Measurements from ENCODE around the gene ANKRD34A. TPM values are rescaled to one million over a fixed set of nuclear protein-coding genes. Genes with fewer than 3 reads are reported as not detected.

The ANKRD34A gene
- polyA plus RNA-seq, 3 donors, result 0.31 TPM; not detected in 2

DNA sequence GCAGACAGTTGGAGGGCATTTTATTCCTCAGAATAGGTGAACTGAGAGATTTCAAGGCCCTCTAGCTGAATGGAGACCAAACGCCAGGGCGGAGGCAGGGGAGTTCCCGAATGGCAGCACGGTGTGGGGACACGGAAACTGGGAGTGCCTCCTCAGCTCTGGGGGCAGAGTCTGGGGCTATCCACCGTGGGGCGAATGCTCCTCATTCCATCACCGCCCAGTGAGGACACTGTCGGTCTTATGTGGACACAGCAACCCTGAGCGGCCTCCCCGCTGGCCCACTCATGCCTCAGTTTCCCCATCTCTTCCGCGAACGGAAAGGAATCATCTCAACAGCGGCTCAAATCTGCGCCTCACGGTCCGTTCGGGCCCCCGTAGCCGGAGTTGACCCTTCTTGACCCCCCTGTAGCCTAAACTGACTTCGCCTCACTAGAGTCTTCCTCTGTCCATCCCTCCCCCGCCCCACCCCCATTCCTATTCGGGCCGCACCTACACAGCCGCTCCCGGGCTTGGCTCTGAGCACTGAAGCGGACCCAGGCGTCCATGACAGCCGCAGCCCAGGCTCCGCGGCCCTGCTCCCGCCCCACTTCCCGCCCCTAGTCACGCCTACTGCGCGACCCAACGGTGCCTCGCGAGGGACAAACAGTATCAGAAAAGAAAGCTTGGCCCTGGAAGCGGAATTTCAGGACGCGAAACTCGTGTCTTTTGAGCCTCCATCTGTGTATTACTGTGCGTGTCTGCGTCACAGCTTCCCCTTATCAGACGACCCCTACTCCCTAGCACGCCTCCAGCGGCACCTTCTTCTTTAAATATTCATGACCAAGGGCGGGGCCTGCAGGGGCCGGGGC is 46.0 kb downstream of the ANKRD34A start, which contains the start of gene PEX11B:
PEX11B (minus strand) TSS at position 574 of the 848 bp plus-strand sequence; CDS start at position 545, 29 bp downstream.
- peak within 1 kb of the TSS; percentile 89 to 97 (median 96) for H3K27ac Mint-ChIP-seq
- Histone ChIP-seq H3K27me3 (ENCODE audit: control insufficient read depth in 2 of 2, insufficient read depth in 2 of 2, low read length in 2 of 2) (no peaks in the 10 kb centered on the region), H2AFZ (ENCODE audit: insufficient read depth, low read depth, low read length, poor library complexity, severe bottlenecking) (peak within 1 kb of the TSS; percentile 91), H3K4me3 (replicated peaks in 1 of 3; ENCODE audit: low read depth in 2 of 3, low read length in 3 of 3) (peak within 1 kb of the TSS; percentile 70 to 98 (median 88)), H3K4me1 (ENCODE audit: control insufficient read depth in 1 of 2, insufficient read depth in 2 of 2, low read length in 2 of 2) (peaks cover 27 to 39% of the 10 kb centered on the region in 2 donors), H3K4me2 (replicated peaks; ENCODE audit: extremely low read depth, low read length, poor library complexity, severe bottlenecking) (peak within 1 kb of the TSS; percentile 88), H4K20me1 (ENCODE audit: insufficient read depth, low read length) (no peaks in the 10 kb centered on the region), H3K27ac (ENCODE audit: low read depth in 1 of 2, low read length in 2 of 2) (peak within 1 kb of the TSS; percentile 74 to 82), H3K36me3 (replicated peaks in 1 of 2; ENCODE audit: control insufficient read depth in 1 of 2, insufficient read depth in 2 of 2, low read length in 2 of 2) (peaks cover 16 to 38% of the 10 kb centered on the region in 2 donors), H3K79me2 (ENCODE audit: insufficient read depth, low read length) (peaks cover 13% of the 10 kb centered on the region), H3K9me3 (replicated peaks in 1 of 2; ENCODE audit: control insufficient read depth in 1 of 2, insufficient read depth in 1 of 2, low read length in 2 of 2) (no peaks in the 10 kb centered on the region), H3K9ac (ENCODE audit: insufficient read depth, low read length, poor library complexity, severe bottlenecking) (peak within 1 kb of the TSS; percentile 84)
- peak; percentile 95 to 98 (median 95) for DNase-seq
- H3K9me3 Mint-ChIP-seq, result no peaks in the 10 kb centered on the region
- peaks cover 41% of the 10 kb centered on the region for H3K4me1 Mint-ChIP-seq
- intact Hi-C loops (cut with micrococcal nuclease), result loop anchor here (2.0 to 5.0 kb wide), 4 partner anchors 38 to 61 kb away; partner anchors contain the start of genes ANKRD34A (in 1 of the 2), PIAS3 (in 1 of the 2) and POLR3GL (in 1 of the 2)
- TF ChIP-seq, protein P1, sequence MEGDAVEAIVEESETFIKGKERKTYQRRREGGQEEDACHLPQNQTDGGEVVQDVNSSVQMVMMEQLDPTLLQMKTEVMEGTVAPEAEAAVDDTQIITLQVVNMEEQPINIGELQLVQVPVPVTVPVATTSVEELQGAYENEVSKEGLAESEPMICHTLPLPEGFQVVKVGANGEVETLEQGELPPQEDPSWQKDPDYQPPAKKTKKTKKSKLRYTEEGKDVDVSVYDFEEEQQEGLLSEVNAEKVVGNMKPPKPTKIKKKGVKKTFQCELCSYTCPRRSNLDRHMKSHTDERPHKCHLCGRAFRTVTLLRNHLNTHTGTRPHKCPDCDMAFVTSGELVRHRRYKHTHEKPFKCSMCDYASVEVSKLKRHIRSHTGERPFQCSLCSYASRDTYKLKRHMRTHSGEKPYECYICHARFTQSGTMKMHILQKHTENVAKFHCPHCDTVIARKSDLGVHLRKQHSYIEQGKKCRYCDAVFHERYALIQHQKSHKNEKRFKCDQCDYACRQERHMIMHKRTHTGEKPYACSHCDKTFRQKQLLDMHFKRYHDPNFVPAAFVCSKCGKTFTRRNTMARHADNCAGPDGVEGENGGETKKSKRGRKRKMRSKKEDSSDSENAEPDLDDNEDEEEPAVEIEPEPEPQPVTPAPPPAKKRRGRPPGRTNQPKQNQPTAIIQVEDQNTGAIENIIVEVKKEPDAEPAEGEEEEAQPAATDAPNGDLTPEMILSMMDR (IDR thresholded peaks at IDR 0.05), result no peak
- under 1% methylated on average over 45 of the region's 51 CpGs for WGBS (ENCODE audit: insufficient coverage)
- peaks cover 30 to 44% of the 10 kb centered on the region in 2 donors for H3K36me3 Mint-ChIP-seq
- H3K27me3 Mint-ChIP-seq (ENCODE audit: low read depth in 3 of 3), result peaks cover 0 to 3% (median 3%) of the 10 kb centered on the region in 3 donors
- peak within 1 kb of the TSS; percentile 88 to 93 for H3K4me3 Mint-ChIP-seq

DNA sequence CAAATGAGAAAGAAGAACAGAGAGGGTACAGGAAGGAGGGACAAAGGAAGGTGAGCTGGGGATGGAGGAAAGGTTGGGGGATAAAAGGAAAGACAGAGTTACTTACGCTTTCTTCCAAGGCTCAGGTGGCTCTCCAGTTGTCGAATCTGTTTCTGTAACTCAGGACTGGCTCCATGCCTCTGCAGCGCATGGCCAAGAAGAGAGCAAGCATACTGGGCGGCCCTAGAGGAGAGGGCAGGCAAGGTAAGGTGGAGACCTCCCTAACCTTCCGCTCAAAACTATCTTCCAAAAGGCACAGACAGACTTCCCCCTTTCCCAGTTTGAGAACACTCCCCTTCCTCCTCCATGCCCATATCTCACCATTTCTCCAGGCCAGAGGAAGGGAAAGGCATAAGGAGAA is 46.8 kb downstream of the ANKRD34A start:
- WGBS (ENCODE audit: insufficient coverage), result 100% methylated on average over 2 of the region's 5 CpGs
- Histone ChIP-seq H3K79me2 (ENCODE audit: insufficient read depth, low read length) (peaks cover 13% of the 10 kb centered on the region), H3K27ac (ENCODE audit: low read depth in 1 of 2, low read length in 2 of 2) (peak overlapping the region in 1 of 2 donors; percentile 82), H2AFZ (ENCODE audit: insufficient read depth, low read depth, low read length, poor library complexity, severe bottlenecking) (peak overlapping the region; percentile 91), H3K4me3 (replicated peaks in 1 of 3; ENCODE audit: low read depth in 2 of 3, low read length in 3 of 3) (peak overlapping the region; percentile 70 to 98 (median 88)), H3K27me3 (ENCODE audit: control insufficient read depth in 2 of 2, insufficient read depth in 2 of 2, low read length in 2 of 2) (no peaks in the 10 kb centered on the region), H3K4me2 (replicated peaks; ENCODE audit: extremely low read depth, low read length, poor library complexity, severe bottlenecking) (peak overlapping the region; percentile 88), H3K9ac (ENCODE audit: insufficient read depth, low read length, poor library complexity, severe bottlenecking) (peak overlapping the region; percentile 84), H4K20me1 (ENCODE audit: insufficient read depth, low read length) (no peaks in the 10 kb centered on the region), H3K9me3 (replicated peaks in 1 of 2; ENCODE audit: control insufficient read depth in 1 of 2, insufficient read depth in 1 of 2, low read length in 2 of 2) (no peaks in the 10 kb centered on the region), H3K36me3 (replicated peaks in 1 of 2; ENCODE audit: control insufficient read depth in 1 of 2, insufficient read depth in 2 of 2, low read length in 2 of 2) (peaks cover 18 to 42% of the 10 kb centered on the region in 2 donors), H3K4me1 (ENCODE audit: control insufficient read depth in 1 of 2, insufficient read depth in 2 of 2, low read length in 2 of 2) (peaks cover 22 to 32% of the 10 kb centered on the region in 2 donors)
- no peak for DNase-seq
- Mint-ChIP-seq H3K27me3 (ENCODE audit: low read depth in 3 of 3) (peaks cover 0 to 3% (median 3%) of the 10 kb centered on the region in 3 donors), H3K4me3 (peak overlapping the region; percentile 88 to 93), H3K9me3 (no peaks in the 10 kb centered on the region), H3K27ac (peak overlapping the region; percentile 89 to 97 (median 96)), H3K4me1 (peaks cover 36% of the 10 kb centered on the region), H3K36me3 (peaks cover 32 to 46% of the 10 kb centered on the region in 2 donors)
- intact Hi-C loops (cut with micrococcal nuclease), result loop anchor here (5.0 kb wide), 3 partner anchors 45 to 60 kb away; partner anchors contain the start of genes ANKRD34A (in 1 of the 2), PIAS3 (in 1 of the 2) and POLR3GL (in 1 of the 2)
- TF ChIP-seq, protein P1 (IDR thresholded peaks at IDR 0.05), result no peak

Data from CD14-positive monocyte (primary cell).